GM12878 (cell line): ENCODE results near the gene BCL11A. TPM values are rescaled to one million over a fixed set of nuclear protein-coding genes. Genes with fewer than 3 reads are reported as not detected.

Experiments used
- ATAC-seq: fragments of 200-7000 bp; cut with Tn5 transposase; 3 replicates; pipeline ENCODE4 v1.9.1; 2020; ENCODE audit warnings: mild to moderate bottlenecking, moderate library complexity
- BruUV-seq: library from RNA; stranded (reverse); fragments of 400-500 nt; replicated peaks from 2 replicates; lab custom pipeline; 2021; lab: Mats Ljungman, UMichigan
- CTCF ChIA-PET: fragments of 300-600 bp; sonication (Branson Sonifier 250); formaldehyde crosslinking; extraction: SDS; loops from one replicate; lab custom pipeline; 2021; ENCODE audit warnings: inconsistent platforms; lab: Yijun Ruan, JAX
- POLR2A ChIA-PET: fragments of 350-600 bp; formaldehyde crosslinking; extraction: SDS; loops from one replicate; lab custom pipeline; 2021; ENCODE audit warnings: inconsistent platforms; lab: Charles Lee
- RAD21 ChIA-PET: fragments of 300-600 bp; sonication (Branson Sonifier 250); formaldehyde crosslinking; loops from one replicate; lab custom pipeline; 2023; ENCODE audit warnings: antibody characterized with exemption; ENCODE audit not compliant: unreplicated experiment; lab: Charles Lee
- SMC1A ChIA-PET: fragments of 300-600 bp; sonication (Branson Sonifier 250); formaldehyde crosslinking; loops from one replicate; lab custom pipeline; 2023; ENCODE audit not compliant: unreplicated experiment, uncharacterized antibody; lab: Charles Lee
- DNase-seq: peaks from one replicate; pipeline ENCODE4 v3.0.0-alpha.2; 2011; ENCODE audit warnings: low read depth, low spot score
- FAIRE-seq: peaks from 3 replicates; lab custom pipeline; 2011; peaks lifted over from hg19 to GRCh38; lab: Jason Lieb, UNC
- H2AFZ ChIP-seq: 2 replicates; pipeline ENCODE4 v1.6.0; 2011; ENCODE audit warnings: low read depth, low read length, control low read depth; ENCODE audit not compliant: control insufficient read depth
- H3K27ac ChIP-seq: 2 replicates; pipeline ENCODE4 v1.5.1; 2011; ENCODE audit warnings: control low read depth; ENCODE audit not compliant: control insufficient read depth, insufficient read depth
- H3K27me3 ChIP-seq, 2 experiments: replicated peaks in 1 of 2; 2 replicates each; pipeline versions ENCODE4 v1.6.0 to v1.6.1; 2011; ENCODE audit warnings: low read length in 1 of 2; ENCODE audit not compliant: control insufficient read depth in 2 of 2, insufficient read depth in 2 of 2
- H3K36me3 ChIP-seq, 2 experiments: 2 replicates each; pipeline ENCODE4 v1.5.1; 2011; ENCODE audit warnings: low read length in 1 of 2; ENCODE audit not compliant: control insufficient read depth in 2 of 2, insufficient read depth in 2 of 2
- H3K4me1 ChIP-seq: 2 replicates; pipeline ENCODE4 v1.6.1; 2011; ENCODE audit warnings: mild to moderate bottlenecking, low read length, moderate library complexity, mixed read lengths; ENCODE audit not compliant: control insufficient read depth, insufficient read depth
- H3K4me2 ChIP-seq: 2 replicates; pipeline ENCODE4 v1.6.0; 2011; ENCODE audit warnings: control low read depth; ENCODE audit not compliant: control insufficient read depth, insufficient read depth
- H3K4me3 ChIP-seq: fragments of 200-600 bp; sonication (generic); 2 replicates; pipeline ENCODE4 v1.5.1; 2016
- H3K79me2 ChIP-seq: 2 replicates; pipeline ENCODE4 v1.6.0; 2011; ENCODE audit warnings: low read length; ENCODE audit not compliant: control insufficient read depth, insufficient read depth
- H3K9ac ChIP-seq: 2 replicates; pipeline ENCODE4 v1.8.0; 2011; ENCODE audit warnings: low read length, control low read depth, mixed read lengths; ENCODE audit not compliant: control insufficient read depth, insufficient read depth
- H3K9me3 ChIP-seq: replicated peaks from 3 replicates; pipeline ENCODE4 v1.5.1; 2011; ENCODE audit warnings: mild to moderate bottlenecking, low read length; ENCODE audit not compliant: control insufficient read depth, insufficient read depth
- H4K20me1 ChIP-seq: 2 replicates; pipeline ENCODE4 v1.6.0; 2011; ENCODE audit not compliant: control insufficient read depth, insufficient read depth
- EED ChIP-seq: sonication (generic); IDR thresholded peaks from 2 replicates; pipeline ENCODE4 v1.6.1; 2016; ENCODE audit warnings: antibody characterized with exemption, low read depth
- EGR1 ChIP-seq, 2 experiments: IDR thresholded peaks; 1 replicate in 1 of 2; 2 replicates in 1 of 2; pipeline ENCODE4 v1.6.1; 2011 to 2012; ENCODE audit warnings: low read depth in 2 of 2, low read length in 2 of 2, borderline replicate concordance in 1 of 2, mild to moderate bottlenecking in 1 of 2, moderate library complexity in 1 of 2
- HDAC2 ChIP-seq: fragments of 200-600 bp; sonication (generic); IDR thresholded peaks from 2 replicates; pipeline ENCODE4 v1.6.1; 2017
- HDGF ChIP-seq: fragments of 450-650 bp; IDR thresholded peaks from 2 replicates; pipeline ENCODE4 v1.6.1; 2016; ENCODE audit warnings: antibody characterized with exemption
- NFXL1 ChIP-seq: fragments of 450-650 bp; IDR thresholded peaks from 2 replicates; pipeline ENCODE4 v1.6.1; 2017; ENCODE audit warnings: antibody characterized with exemption, mild to moderate bottlenecking, borderline replicate concordance
- RUNX3 ChIP-seq: IDR thresholded peaks from 2 replicates; pipeline ENCODE4 v1.6.1; 2012; ENCODE audit warnings: low read length, inconsistent platforms
- ZNF24 ChIP-seq: fragments of 450-650 bp; IDR thresholded peaks from 2 replicates; pipeline ENCODE4 v1.6.1; 2017; ENCODE audit warnings: antibody characterized with exemption, mild to moderate bottlenecking
- ZNF622 ChIP-seq: fragments of 450-650 bp; IDR thresholded peaks from 2 replicates; pipeline ENCODE4 v1.6.1; 2017; ENCODE audit warnings: mild to moderate bottlenecking, inconsistent platforms
- WGBS: methylation state at CpG from one replicate; pipeline ENCODE4 v1.1.6; 2016; ENCODE audit warnings: low lambda C conversion rate; ENCODE audit not compliant: insufficient replicate concordance, insufficient coverage; ENCODE audit errors: missing lambda C conversion rate; 5-methylcytosine and 5-hydroxymethylcytosine counted together
- in situ Hi-C: fragments of 300-500 bp; cut with MboI; formaldehyde crosslinking; loops from 9 replicates; pipeline ENCODE4 v1.14.3; 2018; ENCODE audit warnings: mixed read lengths
- intact Hi-C: fragments of 100-400 bp; cut with micrococcal nuclease; formaldehyde crosslinking; loops from one replicate; pipeline ENCODE4 v1.14.2; 2022; ENCODE audit not compliant: unreplicated experiment
- polyA plus RNA-seq, 11 experiments: library from polyadenylated mRNA; depleted of rRNA in 4 of 11; unstranded in 6 of 11; stranded (reverse) in 5 of 11; fragments of >200 nt; fragmentation: Nextera tagmentation in 4 of 11; fragmentation: Illumina TruSeq in 1 of 11; extraction: Ambion mirVana in 4 of 11; extraction: Trizol in 1 of 11; gene quantifications; 1 replicate in 1 of 11; 2 replicates in 10 of 11; pipeline versions ENCODE4 v1.2.1 to v1.2.3, GENCODE V29; 2011 to 2016; ENCODE audit warnings: inconsistent platforms in 2 of 11, missing spikeins in 2 of 11, low read depth in 1 of 11
- total RNA-seq, 4 experiments: library from RNA; depleted of rRNA in 3 of 4; stranded (reverse); fragments of >200 nt in 3 of 4; fragmentation: Illumina TruSeq in 1 of 4; extraction: Trizol in 1 of 4; gene quantifications; 2 replicates each; pipeline versions ENCODE4 v1.2.1 to v1.2.3, GENCODE V29; 2013 to 2021
- TF ChIP-seq, protein P1 (sequence below): IDR thresholded peaks from 2 replicates; pipeline ENCODE4 v1.6.1; 2011; ENCODE audit warnings: borderline replicate concordance, low read depth, mild to moderate bottlenecking, moderate library complexity, low read length; ENCODE audit not compliant: insufficient read depth, poor library complexity, severe bottlenecking
- TF ChIP-seq, protein P2 (sequence below): fragments of 450-650 bp; IDR thresholded peaks from 2 replicates; pipeline ENCODE4 v1.6.1; 2016; ENCODE audit warnings: mild to moderate bottlenecking
- TF ChIP-seq, protein P3 (sequence below): fragments of 450-650 bp; formaldehyde crosslinking; IDR thresholded peaks from 2 replicates; pipeline ENCODE4 v1.5.0; 2022; ENCODE audit warnings: mild to moderate bottlenecking, missing genetic modification characterization
- TF ChIP-seq, protein P4 (sequence below): fragments of 450-650 bp; IDR thresholded peaks from 2 replicates; pipeline ENCODE4 v1.6.1; 2017; ENCODE audit warnings: antibody characterized with exemption, mild to moderate bottlenecking, moderate library complexity

The BCL11A gene
- total and polyA plus RNA-seq, 10 of the 15 experiments (the other 5 are each of a cell fraction or from before 2014, with no cell fraction given) = 7.5 to 26.6 (median 11.1) TPM; not detected in 1

DNA sequence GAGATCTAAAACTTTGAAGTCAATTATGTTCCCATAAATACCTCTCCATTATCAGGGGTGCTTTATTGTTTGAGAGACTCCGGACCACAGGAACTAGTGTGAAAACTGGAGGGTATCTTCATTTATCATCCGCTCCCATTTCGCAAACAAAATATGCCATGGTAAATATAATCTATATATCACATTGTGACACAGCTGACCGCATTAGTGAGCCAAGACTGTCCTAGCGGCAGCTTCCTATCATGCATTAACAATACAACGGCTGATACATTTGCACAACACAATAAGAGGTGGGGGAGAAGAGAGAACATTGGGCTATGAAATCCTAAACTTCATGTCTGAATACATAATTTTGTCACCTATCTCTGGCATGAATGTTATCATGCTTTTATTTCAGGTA, 29.5 kb downstream of the BCL11A start (continued):
- TF ChIP-seq, protein P1, sequence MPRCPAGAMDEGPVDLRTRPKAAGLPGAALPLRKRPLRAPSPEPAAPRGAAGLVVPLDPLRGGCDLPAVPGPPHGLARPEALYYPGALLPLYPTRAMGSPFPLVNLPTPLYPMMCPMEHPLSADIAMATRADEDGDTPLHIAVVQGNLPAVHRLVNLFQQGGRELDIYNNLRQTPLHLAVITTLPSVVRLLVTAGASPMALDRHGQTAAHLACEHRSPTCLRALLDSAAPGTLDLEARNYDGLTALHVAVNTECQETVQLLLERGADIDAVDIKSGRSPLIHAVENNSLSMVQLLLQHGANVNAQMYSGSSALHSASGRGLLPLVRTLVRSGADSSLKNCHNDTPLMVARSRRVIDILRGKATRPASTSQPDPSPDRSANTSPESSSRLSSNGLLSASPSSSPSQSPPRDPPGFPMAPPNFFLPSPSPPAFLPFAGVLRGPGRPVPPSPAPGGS = no peak

GRCh38 chr2:60522462-60522861, 31.0 kb downstream of the BCL11A start:
- BruUV-seq = no TSS peak
- Histone ChIP-seq H3K27me3 (no peaks in the 10 kb centered on the region), H4K20me1 (no peaks in the 10 kb centered on the region; the same call in 1 of the 2 replicates), H3K9me3 (no peaks in the 10 kb centered on the region), H3K4me3 (no peak overlapping the region), H3K9ac (no peak overlapping the region), H3K79me2 (peaks cover 74% of the 10 kb centered on the region), H3K4me1 (peaks cover 38% of the 10 kb centered on the region), H3K36me3 (peaks cover 0 to 9% of the 10 kb centered on the region in 2 experiments; a peak in 1 of 4 replicates), H3K27ac (peak overlapping the region; percentile 4), H3K4me2 (peak overlapping the region; percentile 5; the same call in 1 of the 2 replicates), H2AFZ (no peak overlapping the region)
- in situ Hi-C loops = no loop called here
- no peak for DNase-seq
- 62% methylated on average over 3 of the region's 3 CpGs for WGBS
- CTCF ChIA-PET = interaction anchor here (0.7 kb wide), 1 partner anchor 207 kb away, joined by 3 read pairs; no protein-coding TSS in a partner anchor
- SMC1A ChIA-PET = interaction anchor here (0.6 to 0.7 kb wide), 4 partner anchors 13 to 390 kb away, joined by 3 read pairs; no protein-coding TSS in a partner anchor
- intact Hi-C loops = no loop called here
- POLR2A ChIA-PET = no interaction called here
- RAD21 ChIA-PET = no interaction called here
- ATAC-seq = peak; percentile 48; the same call in 2 of the 3 replicates
- TF ChIP-seq, protein P2, sequence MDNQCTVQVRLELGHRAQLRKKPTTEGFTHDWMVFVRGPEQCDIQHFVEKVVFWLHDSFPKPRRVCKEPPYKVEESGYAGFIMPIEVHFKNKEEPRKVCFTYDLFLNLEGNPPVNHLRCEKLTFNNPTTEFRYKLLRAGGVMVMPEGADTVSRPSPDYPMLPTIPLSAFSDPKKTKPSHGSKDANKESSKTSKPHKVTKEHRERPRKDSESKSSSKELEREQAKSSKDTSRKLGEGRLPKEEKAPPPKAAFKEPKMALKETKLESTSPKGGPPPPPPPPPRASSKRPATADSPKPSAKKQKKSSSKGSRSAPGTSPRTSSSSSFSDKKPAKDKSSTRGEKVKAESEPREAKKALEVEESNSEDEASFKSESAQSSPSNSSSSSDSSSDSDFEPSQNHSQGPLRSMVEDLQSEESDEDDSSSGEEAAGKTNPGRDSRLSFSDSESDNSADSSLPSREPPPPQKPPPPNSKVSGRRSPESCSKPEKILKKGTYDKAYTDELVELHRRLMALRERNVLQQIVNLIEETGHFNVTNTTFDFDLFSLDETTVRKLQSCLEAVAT = no peak
- no peak for TF ChIP-seq NFXL1
- TF ChIP-seq ZNF622 = no peak
- TF ChIP-seq, protein P3, sequence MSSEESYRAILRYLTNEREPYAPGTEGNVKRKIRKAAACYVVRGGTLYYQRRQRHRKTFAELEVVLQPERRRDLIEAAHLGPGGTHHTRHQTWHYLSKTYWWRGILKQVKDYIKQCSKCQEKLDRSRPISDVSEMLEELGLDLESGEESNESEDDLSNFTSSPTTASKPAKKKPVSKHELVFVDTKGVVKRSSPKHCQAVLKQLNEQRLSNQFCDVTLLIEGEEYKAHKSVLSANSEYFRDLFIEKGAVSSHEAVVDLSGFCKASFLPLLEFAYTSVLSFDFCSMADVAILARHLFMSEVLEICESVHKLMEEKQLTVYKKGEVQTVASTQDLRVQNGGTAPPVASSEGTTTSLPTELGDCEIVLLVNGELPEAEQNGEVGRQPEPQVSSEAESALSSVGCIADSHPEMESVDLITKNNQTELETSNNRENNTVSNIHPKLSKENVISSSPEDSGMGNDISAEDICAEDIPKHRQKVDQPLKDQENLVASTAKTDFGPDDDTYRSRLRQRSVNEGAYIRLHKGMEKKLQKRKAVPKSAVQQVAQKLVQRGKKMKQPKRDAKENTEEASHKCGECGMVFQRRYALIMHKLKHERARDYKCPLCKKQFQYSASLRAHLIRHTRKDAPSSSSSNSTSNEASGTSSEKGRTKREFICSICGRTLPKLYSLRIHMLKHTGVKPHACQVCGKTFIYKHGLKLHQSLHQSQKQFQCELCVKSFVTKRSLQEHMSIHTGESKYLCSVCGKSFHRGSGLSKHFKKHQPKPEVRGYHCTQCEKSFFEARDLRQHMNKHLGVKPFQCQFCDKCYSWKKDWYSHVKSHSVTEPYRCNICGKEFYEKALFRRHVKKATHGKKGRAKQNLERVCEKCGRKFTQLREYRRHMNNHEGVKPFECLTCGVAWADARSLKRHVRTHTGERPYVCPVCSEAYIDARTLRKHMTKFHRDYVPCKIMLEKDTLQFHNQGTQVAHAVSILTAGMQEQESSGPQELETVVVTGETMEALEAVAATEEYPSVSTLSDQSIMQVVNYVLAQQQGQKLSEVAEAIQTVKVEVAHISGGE (CRISPR knock-in tag) = no peak
- TF ChIP-seq HDAC2 = no peak
- no peak for TF ChIP-seq EED
- TF ChIP-seq HDGF = no peak
- no peak for TF ChIP-seq EGR1 (IDR thresholded peaks at IDR 0.05; ENCODE audit: borderline replicate concordance in 1 of 2, low read depth in 2 of 2, low read length in 2 of 2)
- TF ChIP-seq, protein P4, sequence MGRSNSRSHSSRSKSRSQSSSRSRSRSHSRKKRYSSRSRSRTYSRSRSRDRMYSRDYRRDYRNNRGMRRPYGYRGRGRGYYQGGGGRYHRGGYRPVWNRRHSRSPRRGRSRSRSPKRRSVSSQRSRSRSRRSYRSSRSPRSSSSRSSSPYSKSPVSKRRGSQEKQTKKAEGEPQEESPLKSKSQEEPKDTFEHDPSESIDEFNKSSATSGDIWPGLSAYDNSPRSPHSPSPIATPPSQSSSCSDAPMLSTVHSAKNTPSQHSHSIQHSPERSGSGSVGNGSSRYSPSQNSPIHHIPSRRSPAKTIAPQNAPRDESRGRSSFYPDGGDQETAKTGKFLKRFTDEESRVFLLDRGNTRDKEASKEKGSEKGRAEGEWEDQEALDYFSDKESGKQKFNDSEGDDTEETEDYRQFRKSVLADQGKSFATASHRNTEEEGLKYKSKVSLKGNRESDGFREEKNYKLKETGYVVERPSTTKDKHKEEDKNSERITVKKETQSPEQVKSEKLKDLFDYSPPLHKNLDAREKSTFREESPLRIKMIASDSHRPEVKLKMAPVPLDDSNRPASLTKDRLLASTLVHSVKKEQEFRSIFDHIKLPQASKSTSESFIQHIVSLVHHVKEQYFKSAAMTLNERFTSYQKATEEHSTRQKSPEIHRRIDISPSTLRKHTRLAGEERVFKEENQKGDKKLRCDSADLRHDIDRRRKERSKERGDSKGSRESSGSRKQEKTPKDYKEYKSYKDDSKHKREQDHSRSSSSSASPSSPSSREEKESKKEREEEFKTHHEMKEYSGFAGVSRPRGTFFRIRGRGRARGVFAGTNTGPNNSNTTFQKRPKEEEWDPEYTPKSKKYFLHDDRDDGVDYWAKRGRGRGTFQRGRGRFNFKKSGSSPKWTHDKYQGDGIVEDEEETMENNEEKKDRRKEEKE = no peak
- TF ChIP-seq RUNX3 = no peak
- no peak for TF ChIP-seq ZNF24
- no peak for FAIRE-seq
